K562 (cell line): ENCODE results near the gene ENTREP3. TPM values are rescaled to one million over a fixed set of nuclear protein-coding genes. Genes with fewer than 3 reads are reported as not detected.

Experiments used
- MECOM ChIP-seq: fragments of 250-450 bp; sonication (Bioruptor Pico); IDR thresholded peaks from 2 replicates; pipeline ENCODE4 v1.8.0; 2022; ENCODE audit warnings: inconsistent platforms
- polyA plus RNA-seq, 8 experiments: library from polyadenylated mRNA; depleted of rRNA in 4 of 8; stranded (reverse) in 5 of 8; unstranded in 3 of 8; fragments of >200 nt; fragmentation: Nextera tagmentation in 2 of 8; fragmentation: Illumina TruSeq in 1 of 8; extraction: Ambion mirVana in 2 of 8; extraction: Trizol in 1 of 8; gene quantifications; 2 replicates each; pipeline versions ENCODE4 v1.2.1 to v1.2.3, GENCODE V29; 2011 to 2014; ENCODE audit warnings: inconsistent platforms in 1 of 8, missing spikeins in 1 of 8
- total RNA-seq, 7 experiments: library from RNA; depleted of rRNA in 6 of 7; stranded (reverse); fragments of >200 nt in 6 of 7; fragmentation: Illumina TruSeq in 2 of 7; extraction: Trizol in 2 of 7; gene quantifications; 2 replicates each; pipeline versions ENCODE4 v1.2.1 to v1.2.3, GENCODE V29; 2011 to 2021; ENCODE audit warnings: low replicate concordance in 1 of 7
- TF ChIP-seq, protein P1 (sequence below), 2 experiments: fragments of 450-650 bp in 1 of 2; sonication (generic) in 1 of 2; formaldehyde crosslinking in 1 of 2; IDR thresholded peaks; 2 replicates each; pipeline versions ENCODE4 v1.7.1 to v1.9.0; 2016 to 2022; ENCODE audit warnings: inconsistent platforms in 1 of 2, mild to moderate bottlenecking in 1 of 2, missing genetic modification reagents in 1 of 2
- TF ChIP-seq, protein P2 (sequence below): sonication (generic); formaldehyde crosslinking; IDR thresholded peaks from 2 replicates; pipeline ENCODE4 v1.8.0; 2022; ENCODE audit warnings: mild to moderate bottlenecking, missing genetic modification reagents, borderline replicate concordance
- TF ChIP-seq, protein P3 (sequence below): fragments of 250-450 bp; sonication (Bioruptor Pico); IDR thresholded peaks from 2 replicates; pipeline ENCODE4 v1.5.0; 2020; ENCODE audit warnings: mild to moderate bottlenecking, borderline replicate concordance
- TF ChIP-seq, protein P4 (sequence below), 3 experiments: fragments of 200-800 bp in 1 of 3; fragments of 250-450 bp in 1 of 3; fragments of 450-650 bp in 1 of 3; sonication (Bioruptor Pico) in 1 of 3; sonication (Bioruptor generic) in 1 of 3; formaldehyde crosslinking in 1 of 3; IDR thresholded peaks; 2 replicates each; pipeline versions ENCODE4 v1.6.1 to v1.8.0; 2016 to 2022; ENCODE audit warnings: mild to moderate bottlenecking in 2 of 3, missing genetic modification characterization in 2 of 3, missing compliant biosample characterization in 1 of 3, moderate library complexity in 1 of 3

The ENTREP3 gene
- total and polyA plus RNA-seq, 9 of the 15 experiments (the other 6 are each of a cell fraction or from before 2014, with no cell fraction given), result 1.9 to 41.8 (median 5.9) TPM

DNA sequence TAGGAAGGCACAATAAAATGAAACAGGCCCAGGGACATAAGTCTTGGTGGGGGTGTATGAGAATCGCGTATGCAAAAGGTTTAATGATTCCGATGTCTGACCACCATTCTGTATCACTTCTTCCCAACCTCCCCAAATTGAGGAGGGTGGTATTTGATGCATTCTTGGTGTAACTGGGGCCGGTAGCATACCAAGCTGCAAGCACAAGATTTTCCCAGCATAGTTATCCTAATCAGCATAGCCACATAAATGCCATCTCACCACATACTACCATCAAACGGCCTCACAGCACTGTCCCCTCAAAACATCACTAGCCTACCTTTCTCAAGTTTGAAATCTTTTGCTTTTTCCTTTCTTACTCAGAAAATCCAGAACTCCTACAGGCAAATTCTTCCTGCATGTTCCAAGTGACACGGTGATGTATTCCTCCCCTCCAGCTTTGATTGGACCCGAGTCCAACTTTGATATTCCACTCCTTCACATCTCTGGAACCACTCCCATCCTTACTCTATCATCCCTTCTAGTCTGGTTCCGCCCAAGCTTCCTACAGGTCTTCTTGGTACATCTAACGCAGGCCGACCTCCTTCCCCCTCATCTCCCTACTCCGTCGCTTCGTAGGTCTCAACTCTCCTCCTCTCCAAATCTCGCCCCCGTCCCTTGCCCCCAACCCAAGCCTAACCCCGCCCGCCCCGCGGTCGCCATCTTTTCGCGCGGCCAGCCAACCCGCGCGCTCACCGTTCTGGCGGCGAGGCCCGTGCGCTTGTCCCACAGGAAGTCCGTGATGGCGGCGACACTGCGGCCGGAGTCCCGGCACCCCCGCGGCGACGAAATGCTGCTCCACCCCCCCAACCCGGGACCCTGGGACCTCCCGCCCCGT, 17.4 kb upstream of the ENTREP3 start (continued):
- TF ChIP-seq, protein P1, sequence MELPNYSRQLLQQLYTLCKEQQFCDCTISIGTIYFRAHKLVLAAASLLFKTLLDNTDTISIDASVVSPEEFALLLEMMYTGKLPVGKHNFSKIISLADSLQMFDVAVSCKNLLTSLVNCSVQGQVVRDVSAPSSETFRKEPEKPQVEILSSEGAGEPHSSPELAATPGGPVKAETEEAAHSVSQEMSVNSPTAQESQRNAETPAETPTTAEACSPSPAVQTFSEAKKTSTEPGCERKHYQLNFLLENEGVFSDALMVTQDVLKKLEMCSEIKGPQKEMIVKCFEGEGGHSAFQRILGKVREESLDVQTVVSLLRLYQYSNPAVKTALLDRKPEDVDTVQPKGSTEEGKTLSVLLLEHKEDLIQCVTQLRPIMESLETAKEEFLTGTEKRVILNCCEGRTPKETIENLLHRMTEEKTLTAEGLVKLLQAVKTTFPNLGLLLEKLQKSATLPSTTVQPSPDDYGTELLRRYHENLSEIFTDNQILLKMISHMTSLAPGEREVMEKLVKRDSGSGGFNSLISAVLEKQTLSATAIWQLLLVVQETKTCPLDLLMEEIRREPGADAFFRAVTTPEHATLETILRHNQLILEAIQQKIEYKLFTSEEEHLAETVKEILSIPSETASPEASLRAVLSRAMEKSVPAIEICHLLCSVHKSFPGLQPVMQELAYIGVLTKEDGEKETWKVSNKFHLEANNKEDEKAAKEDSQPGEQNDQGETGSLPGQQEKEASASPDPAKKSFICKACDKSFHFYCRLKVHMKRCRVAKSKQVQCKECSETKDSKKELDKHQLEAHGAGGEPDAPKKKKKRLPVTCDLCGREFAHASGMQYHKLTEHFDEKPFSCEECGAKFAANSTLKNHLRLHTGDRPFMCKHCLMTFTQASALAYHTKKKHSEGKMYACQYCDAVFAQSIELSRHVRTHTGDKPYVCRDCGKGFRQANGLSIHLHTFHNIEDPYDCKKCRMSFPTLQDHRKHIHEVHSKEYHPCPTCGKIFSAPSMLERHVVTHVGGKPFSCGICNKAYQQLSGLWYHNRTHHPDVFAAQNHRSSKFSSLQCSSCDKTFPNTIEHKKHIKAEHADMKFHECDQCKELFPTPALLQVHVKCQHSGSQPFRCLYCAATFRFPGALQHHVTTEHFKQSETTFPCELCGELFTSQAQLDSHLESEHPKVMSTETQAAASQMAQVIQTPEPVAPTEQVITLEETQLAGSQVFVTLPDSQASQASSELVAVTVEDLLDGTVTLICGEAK (IDR thresholded peaks at IDR 0.05), result peak; percentile 59; the same call in 1 of the 2 replicates
- TF ChIP-seq, protein P1 (CRISPR knock-in tag; IDR thresholded peaks at IDR 0.05), result no peak
- TF ChIP-seq, protein P2, sequence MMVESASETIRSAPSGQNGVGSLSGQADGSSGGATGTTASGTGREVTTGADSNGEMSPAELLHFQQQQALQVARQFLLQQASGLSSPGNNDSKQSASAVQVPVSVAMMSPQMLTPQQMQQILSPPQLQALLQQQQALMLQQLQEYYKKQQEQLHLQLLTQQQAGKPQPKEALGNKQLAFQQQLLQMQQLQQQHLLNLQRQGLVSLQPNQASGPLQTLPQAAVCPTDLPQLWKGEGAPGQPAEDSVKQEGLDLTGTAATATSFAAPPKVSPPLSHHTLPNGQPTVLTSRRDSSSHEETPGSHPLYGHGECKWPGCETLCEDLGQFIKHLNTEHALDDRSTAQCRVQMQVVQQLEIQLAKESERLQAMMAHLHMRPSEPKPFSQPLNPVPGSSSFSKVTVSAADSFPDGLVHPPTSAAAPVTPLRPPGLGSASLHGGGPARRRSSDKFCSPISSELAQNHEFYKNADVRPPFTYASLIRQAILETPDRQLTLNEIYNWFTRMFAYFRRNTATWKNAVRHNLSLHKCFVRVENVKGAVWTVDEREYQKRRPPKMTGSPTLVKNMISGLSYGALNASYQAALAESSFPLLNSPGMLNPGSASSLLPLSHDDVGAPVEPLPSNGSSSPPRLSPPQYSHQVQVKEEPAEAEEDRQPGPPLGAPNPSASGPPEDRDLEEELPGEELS (CRISPR knock-in tag), result 0 out of 2 replicates have a peak, but pooled peaks have one; percentile 13
- no peak for TF ChIP-seq MECOM
- TF ChIP-seq, protein P3, sequence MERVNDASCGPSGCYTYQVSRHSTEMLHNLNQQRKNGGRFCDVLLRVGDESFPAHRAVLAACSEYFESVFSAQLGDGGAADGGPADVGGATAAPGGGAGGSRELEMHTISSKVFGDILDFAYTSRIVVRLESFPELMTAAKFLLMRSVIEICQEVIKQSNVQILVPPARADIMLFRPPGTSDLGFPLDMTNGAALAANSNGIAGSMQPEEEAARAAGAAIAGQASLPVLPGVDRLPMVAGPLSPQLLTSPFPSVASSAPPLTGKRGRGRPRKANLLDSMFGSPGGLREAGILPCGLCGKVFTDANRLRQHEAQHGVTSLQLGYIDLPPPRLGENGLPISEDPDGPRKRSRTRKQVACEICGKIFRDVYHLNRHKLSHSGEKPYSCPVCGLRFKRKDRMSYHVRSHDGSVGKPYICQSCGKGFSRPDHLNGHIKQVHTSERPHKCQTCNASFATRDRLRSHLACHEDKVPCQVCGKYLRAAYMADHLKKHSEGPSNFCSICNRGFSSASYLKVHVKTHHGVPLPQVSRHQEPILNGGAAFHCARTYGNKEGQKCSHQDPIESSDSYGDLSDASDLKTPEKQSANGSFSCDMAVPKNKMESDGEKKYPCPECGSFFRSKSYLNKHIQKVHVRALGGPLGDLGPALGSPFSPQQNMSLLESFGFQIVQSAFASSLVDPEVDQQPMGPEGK (CRISPR knock-in tag), result no peak
- TF ChIP-seq, protein P4, sequence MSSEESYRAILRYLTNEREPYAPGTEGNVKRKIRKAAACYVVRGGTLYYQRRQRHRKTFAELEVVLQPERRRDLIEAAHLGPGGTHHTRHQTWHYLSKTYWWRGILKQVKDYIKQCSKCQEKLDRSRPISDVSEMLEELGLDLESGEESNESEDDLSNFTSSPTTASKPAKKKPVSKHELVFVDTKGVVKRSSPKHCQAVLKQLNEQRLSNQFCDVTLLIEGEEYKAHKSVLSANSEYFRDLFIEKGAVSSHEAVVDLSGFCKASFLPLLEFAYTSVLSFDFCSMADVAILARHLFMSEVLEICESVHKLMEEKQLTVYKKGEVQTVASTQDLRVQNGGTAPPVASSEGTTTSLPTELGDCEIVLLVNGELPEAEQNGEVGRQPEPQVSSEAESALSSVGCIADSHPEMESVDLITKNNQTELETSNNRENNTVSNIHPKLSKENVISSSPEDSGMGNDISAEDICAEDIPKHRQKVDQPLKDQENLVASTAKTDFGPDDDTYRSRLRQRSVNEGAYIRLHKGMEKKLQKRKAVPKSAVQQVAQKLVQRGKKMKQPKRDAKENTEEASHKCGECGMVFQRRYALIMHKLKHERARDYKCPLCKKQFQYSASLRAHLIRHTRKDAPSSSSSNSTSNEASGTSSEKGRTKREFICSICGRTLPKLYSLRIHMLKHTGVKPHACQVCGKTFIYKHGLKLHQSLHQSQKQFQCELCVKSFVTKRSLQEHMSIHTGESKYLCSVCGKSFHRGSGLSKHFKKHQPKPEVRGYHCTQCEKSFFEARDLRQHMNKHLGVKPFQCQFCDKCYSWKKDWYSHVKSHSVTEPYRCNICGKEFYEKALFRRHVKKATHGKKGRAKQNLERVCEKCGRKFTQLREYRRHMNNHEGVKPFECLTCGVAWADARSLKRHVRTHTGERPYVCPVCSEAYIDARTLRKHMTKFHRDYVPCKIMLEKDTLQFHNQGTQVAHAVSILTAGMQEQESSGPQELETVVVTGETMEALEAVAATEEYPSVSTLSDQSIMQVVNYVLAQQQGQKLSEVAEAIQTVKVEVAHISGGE (CRISPR knock-in tag; IDR thresholded peaks at IDR 0.05), result 0 out of 6 replicates have a peak, but pooled peaks of 1 of the 3 experiments have one; percentile 17
